HG02588 (cell line): ENCODE measurements around the gene PLOD1.
"Not testable (repeated sequence)": the region's sequence is repeated elsewhere in the genome, so short reads cannot be mapped to it uniquely, and the experiment has no call there.

Experiments
- ATAC-seq: cut with Tn5 transposase; IDR thresholded peaks from one replicate; pipeline ENCODE4 v1.9.1; 2021; ENCODE audit warnings: mild to moderate bottlenecking, moderate library complexity; ENCODE audit not compliant: unreplicated experiment

The PLOD1 gene

GRCh38 chr1:11935733-11936132, 1.2 kb downstream of the PLOD1 start:
- ATAC-seq, result not testable (repeated sequence)

DNA sequence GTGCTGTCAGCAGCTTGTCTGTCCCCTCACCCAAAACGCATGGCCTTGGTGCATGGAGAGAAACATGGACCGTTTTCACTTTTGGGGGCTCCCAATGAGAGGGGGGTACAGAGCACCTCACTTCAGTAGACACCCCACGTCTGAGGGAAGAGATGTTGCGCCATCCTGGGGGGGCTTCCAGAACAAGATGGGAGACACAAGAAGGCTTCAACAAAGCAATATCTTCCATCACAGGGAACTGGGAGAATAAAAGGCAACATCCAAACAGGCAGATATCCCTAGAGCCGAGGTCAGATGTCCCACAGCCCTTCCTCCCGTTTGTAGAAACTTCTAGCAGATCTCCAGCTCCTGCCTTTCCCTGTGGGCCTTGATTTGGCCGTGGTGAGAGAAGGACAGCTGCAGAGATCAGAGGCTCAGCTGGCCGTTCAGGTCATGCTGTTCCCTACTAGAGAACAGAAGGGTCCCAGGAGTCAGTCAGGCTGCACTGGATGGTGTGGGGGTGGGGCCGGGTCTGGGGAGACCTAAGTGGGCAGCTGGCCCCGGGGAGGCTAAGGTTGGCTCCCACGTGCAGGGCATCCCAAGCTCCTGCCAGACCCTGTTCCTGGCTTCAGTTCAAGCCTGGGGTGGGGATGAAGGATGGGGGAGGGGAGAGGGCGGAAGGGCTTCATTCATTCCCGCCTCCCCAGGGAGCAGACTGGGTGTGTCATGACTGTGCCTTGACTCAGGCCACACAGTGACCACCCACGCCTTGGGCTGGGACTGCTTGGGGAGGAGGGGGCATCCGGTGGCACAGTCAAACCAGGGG, 4.4 kb downstream of the PLOD1 start:
- ATAC-seq, result no peak

DNA sequence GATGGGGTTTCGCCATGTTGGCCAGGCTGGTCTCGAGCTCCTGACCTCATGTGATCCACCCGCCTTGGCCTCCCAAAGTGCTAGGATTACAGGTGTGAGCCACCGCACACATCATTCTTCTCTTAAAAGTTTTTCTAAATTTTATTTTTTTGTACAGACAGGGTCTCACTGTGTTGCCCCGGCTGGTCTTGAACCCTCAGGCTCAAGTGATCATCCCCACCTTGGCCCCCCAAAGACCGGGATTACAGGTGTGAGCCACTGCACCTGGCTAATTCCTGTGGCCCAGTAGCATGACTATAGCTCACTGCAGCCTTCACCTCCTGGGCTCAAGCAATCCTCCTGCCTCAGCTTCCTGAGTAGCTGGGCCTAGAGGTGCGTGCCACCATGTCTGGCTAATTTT, 5.3 kb downstream of the PLOD1 start:
- ATAC-seq, result not testable (repeated sequence)

DNA sequence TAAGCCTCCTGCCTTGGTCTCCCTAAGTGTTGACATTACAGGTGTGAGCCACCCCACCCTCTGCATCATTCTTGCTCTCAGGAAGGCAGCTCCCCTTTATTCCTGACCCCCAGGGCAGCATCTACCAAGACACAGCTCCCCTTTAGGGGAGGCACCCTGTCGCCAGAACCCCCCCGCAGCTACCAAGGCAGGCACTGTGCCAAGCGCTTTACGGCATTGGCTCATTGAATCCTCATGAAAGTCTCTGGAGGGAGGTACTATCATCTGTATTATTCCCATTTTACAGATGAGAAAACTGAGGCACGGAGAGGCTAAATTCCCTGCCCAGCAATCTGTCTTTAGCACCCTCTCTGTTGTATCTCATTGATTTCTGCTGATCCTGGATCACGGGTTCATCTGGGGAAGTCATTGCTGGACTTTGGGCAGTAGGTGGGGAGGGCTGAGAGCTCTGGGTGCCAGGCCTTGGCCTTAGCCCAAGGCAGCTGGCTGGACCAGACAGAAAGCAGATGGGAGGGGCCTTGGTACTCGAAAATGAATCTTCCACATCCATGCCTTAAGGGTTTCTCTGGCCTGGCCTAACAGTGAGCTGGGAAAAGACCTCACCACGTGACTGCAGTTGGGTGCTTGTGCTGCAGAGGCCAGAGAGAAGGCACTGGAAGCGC, 5.9 kb downstream of the PLOD1 start:
- ATAC-seq, result no peak

- no peak for ATAC-seq
Measured at GRCh38 chr1:11942280-11942679, 7.8 kb downstream of the PLOD1 start.

DNA sequence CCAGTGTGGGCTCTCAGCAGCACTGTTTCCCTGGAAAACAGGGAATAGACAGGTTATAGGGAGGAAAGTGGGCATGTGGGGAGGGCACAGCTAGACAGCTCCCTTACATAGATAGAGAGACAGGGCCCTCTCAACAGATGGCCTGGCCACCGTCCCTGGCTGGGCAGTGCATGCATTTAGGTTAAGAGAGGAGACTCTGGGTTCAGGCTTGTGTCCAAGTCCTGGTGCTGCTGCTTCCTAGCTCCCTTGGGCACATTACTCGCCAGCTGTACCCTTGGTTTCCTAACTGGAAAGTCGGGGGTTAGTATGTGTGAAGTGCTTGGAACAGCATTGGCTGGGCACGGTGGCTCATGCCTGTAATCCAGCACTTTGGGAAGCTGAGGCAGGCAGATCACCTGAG, 9.1 kb downstream of the PLOD1 start:
- no peak for ATAC-seq

DNA sequence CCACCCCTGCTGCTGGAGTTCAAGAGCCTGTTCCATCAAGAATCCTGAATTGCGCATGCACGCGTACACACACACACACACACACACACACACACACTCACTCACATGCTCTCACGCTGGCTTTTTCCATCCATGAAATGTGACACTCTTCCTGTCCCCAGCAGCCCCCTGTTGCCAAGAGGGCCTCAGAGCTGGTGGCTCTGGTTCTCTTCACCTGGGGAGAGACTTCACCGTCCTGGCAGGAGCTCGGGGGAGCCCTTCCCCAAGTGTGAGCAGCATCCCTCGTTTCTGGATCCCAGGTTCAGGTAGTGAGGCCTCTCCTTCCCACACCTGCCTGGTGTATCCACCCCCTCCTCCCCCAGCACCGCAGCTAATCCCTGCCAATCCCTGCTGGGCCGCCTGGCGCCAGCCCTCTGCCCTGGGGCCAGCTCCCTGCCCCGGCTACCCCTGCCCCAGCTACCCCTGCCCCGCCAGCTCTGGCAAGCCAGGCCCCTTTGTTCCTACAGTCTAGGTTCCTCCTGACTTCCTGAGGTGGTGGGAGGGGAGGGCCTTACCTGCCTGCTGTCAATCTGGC, 9.9 kb downstream of the PLOD1 start:
- ATAC-seq, result no peak

- no peak for ATAC-seq
Measured at GRCh38 chr1:11946647-11947046, 12.1 kb downstream of the PLOD1 start.

DNA sequence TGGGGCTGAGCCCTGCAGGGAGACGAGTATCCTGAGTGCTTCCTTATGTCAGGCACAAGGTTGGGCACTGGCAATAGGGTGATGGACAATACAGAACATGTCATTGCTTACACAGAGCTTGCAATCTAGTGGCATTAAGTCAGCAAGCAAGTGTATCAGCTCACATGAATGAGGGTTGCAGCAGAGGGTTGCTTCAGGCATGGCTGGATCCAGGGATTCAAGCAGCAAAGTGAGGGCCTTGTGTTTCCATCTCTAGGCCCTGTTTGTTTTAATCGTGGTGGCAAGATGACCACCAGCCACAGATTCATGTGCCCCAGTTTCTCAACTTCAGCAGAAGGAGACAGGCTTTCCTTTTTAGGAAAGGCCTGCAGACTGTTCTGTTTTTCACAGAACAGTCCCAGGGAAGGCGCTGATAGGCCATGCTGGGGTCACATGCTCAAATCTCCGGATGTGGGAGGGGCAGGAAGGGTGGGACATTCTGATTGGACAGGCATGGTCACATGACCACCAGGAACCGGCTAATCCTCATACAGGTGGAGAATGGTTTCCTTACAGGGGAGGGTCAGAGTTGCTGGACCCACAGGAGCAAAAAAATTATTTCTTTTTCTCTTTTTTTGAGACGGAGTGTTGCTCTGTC, 14.4 kb downstream of the PLOD1 start:
- no peak for ATAC-seq

DNA sequence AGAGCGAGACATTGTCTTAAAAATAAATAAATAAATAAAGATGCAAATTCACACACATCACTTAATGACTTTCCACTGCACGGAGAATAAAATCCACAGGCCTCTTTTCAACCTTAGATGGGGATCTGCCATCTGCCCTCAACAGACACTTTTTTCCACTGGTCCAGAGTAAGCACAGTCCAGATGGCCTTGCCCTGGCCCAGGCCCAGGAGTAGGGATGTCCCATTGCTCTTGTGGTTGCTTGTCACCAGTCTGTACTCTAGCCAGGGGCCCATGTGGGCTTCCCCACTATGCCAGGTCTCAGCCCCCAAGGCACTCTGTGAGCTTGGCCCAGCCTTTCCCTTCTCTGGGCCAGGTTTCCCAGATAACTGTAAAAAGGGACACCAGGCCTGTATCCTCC, 17.4 kb downstream of the PLOD1 start:
- ATAC-seq, result no peak

GRCh38 chr1:11952455-11953109, 18.1 kb downstream of the PLOD1 start:
- ATAC-seq, result no peak

GRCh38 chr1:11955221-11955620, 20.7 kb downstream of the PLOD1 start:
- ATAC-seq, result no peak

DNA sequence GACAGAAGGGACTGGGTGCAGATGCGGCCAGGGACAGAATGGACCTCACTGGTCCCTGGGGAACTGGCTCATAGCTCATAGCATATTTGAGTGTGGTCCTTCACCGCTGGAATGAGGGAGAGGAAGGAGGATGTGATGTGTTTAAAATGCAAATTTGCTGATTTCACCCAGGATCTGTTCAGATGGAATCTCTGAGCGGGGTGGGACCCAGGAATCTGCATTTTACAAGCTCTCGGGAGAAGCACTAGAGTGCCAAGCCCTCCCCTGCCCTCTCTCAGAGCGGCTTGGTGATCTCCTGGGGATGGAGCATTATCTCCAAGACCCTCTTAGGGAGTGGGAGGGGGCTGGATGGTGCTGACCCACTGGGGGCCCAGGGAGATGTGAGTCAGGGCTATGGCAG, 22.9 kb downstream of the PLOD1 start:
- ATAC-seq, result no peak

GRCh38 chr1:11957897-11958296, 23.4 kb downstream of the PLOD1 start:
- no peak for ATAC-seq

DNA sequence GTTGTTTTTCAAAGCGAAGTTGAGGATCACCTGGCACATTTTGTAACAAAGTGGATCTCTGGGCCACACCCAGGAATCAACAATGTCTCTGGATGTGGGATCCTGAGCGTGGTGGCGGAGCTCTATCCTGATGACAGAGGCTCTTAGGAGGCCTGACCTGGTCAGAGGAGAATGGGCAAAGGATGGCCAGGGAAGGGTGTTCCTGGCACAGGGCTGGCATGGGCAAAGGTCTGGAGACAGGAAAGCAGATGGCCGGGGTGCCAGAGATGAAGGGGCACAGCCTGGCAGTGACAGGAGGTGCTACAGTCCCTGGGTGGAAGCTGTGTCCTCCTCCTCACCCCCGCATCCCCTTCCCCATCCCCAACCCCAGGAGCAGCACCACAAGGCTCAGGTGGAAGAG, 25.8 kb downstream of the PLOD1 start:
- ATAC-seq, result no peak

DNA sequence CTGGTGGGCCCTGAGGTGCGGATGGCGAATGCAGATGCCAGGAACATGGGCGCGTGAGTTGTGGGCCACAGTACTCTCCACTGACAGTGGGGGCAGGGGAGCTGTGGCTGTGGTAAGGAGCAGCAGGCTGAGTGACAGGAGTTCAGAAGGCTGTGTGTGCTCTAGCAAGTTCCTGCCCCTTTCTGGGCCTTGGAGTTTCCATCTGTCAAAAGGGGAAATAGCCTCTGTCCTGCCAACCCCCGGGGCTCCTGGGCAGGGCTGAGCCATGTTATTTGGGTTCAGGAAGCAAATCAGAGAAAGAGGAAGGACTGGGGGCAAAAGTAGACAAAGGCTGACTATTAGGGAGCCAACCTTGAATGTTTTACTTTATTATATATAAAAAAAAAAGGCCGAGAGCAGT, 26.2 kb downstream of the PLOD1 start:
- ATAC-seq, result no peak

DNA sequence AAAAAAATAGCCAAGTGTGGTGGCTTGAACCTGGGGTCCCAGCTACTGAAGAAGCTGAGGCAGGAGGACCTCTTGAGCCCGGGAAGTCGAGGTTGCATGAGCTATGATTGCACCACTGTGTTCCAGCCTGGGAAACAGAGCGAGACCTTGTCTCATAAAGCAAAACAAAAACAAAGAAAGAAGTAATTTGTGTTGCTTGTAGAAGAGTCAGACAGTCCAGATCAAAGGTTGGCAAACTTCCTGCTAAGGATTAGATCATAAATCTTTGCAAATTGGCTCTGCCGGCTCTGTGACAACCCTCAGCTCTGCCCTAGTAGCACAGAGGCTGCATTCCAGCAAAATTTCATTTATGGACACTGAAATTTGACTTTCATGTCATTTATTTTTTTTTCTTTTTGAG, 26.7 kb downstream of the PLOD1 start:
- ATAC-seq, result no peak

DNA sequence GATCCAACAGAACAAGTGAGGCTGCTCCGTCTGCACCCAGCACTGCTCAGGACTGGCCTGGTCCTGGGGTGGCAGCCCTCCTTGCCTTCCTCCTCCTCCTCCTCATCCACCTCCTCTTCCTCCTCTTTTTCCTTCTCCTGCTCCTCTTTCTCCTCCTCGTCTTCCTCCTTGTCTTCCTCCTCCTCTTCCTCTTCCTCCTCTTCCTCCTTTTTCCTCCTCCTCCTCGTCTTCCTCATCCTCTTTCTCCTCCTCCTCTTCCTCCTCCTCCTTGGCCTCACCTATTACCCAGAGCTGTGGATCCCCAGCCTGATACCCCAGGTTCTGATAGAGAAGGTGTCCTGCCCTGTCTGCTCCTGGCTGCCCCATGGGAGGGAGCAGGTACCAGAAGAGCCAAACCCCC, 29.1 kb downstream of the PLOD1 start:
- ATAC-seq, result no peak

- no peak for ATAC-seq
Measured at GRCh38 chr1:11964656-11965055, 30.1 kb downstream of the PLOD1 start.

DNA sequence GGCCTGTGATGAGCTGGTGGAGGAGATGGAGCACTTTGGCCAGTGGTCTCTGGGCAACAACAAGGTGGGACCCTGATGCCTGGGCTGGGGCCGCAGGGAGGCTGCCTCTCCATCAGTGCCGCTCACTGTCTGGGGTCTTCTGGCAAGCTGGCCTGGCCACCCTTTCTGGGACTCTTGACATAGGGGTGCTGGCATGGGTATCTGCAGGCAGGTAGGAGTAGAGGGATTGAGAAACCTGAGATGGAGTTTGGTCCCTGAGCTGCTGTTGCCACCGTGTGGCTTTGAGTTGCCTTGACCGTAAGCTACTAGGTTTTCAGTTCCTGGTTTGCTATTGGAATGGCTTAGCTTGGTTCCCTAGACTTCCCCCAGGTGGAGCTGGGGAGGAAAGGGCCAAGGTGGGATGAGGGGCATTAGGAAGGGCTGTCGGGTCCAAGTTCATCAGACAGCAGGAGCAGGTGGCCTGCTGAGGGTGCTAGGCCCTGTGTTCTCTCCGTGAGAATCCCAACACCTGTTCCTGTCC, 32.6 kb downstream of the PLOD1 start:
- ATAC-seq, result no peak
